HG02678 (cell line): ENCODE measurements around the gene TRIP10.
"Not testable (repeated sequence)": the region's sequence is repeated elsewhere in the genome, so short reads cannot be mapped to it uniquely, and the experiment has no call there.

ENCODE experiments used
- ATAC-seq: cut with Tn5 transposase; IDR thresholded peaks from one replicate; pipeline ENCODE4 v1.9.1; 2021; ENCODE audit warnings: mild to moderate bottlenecking, moderate library complexity; ENCODE audit not compliant: unreplicated experiment

TRIP10 gene

DNA sequence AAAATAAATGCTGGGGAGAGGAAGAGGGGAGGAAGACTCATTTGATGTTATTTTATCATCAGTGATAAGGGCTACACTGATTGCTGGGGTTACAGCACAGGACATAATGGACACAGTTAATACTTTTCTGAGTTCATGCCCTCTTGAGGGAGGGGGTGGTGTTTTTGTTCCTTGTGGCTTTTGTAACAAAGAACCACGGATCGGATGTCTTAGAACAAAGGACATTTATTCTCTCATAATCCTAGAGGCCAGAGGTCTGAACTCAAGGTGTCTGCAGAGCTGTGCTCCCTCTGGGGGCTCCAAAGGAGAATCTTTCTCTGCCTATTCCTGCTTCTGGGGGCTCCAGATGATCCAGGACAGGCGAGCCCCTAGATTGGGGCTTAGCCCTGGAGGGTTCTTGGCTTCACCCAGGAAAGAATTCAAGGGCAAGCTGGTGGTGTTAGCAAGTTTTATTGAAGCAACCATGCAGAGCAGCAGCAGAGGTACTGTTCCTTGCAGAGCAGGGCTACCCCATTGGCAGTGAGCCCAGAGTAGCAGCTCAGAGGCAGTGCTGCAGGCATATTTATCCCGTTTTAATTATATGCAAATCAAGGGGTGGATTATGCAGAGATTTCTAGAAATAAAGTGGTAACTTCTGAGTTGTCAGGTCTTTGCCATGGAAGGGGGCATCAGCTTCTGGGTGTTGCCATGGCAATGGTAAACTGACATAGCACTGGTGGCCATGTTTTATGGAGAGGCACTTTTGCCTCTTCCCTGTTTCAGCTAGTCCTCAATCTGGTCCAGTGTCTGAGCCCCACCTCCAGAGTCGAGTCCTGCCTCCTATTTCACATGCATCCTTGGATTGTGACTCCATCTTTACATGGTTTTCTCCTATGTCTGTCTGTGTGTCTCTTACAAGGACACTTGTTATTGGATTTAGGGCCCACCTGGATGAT is 51.0 kb downstream of the TRIP10 start:
- ATAC-seq, result no peak

DNA sequence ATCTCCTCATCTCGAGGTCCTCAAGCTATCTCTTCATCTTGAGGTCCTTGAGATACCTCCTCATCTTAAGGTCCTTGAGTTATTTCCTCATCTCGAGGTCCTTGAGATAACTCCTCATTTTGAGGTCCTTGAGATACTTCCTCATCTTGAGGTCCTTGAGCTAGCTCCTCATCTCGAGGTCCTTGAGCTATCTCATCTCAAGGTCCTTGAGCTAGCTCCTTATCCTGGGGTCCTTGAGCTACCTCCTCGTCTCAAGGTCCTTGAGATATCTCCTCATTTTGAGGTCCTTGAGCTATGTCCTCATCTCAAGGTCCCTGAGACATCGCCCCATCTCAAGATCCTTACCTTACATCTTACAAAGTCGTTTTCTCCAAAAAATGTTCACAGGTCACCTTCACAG is 51.8 kb downstream of the TRIP10 start:
- no peak for ATAC-seq

DNA sequence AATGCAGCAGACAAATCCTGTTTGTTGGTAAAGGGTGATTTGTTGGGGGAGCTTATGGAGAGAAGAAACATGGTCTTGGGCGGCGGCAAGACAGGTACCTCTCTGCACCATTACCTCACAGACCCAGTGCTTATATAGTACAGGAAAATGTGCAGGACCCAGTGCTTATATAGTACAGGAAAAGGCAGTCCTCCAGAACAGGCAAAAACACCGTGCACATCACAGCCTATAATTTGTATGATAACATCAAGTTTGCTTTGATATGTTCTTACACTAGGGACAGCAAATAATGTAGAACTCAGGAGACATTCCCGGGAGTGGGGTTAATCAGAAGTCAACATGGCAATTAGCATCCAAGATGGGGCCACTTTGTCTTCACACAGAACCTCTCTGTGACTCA is 53.9 kb downstream of the TRIP10 start:
- no peak for ATAC-seq

DNA sequence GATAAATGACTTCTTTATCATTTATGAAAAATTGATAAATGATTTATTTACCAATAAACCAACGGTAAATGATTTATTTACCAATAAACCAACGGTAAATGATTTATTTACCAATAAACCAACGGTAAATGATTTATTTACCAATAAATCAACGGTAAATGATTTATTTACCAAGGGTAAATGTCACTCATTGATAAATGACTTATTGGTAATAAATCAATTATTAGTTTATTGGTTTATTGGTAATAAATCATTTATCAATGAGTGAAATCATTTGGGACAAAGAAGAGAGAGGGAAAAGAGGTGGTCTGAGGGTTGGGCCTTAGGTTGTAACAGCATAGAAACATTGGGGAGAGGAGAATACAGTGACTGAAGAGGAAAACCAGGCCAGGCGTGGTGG is 54.5 kb downstream of the TRIP10 start:
- ATAC-seq, result no peak

DNA sequence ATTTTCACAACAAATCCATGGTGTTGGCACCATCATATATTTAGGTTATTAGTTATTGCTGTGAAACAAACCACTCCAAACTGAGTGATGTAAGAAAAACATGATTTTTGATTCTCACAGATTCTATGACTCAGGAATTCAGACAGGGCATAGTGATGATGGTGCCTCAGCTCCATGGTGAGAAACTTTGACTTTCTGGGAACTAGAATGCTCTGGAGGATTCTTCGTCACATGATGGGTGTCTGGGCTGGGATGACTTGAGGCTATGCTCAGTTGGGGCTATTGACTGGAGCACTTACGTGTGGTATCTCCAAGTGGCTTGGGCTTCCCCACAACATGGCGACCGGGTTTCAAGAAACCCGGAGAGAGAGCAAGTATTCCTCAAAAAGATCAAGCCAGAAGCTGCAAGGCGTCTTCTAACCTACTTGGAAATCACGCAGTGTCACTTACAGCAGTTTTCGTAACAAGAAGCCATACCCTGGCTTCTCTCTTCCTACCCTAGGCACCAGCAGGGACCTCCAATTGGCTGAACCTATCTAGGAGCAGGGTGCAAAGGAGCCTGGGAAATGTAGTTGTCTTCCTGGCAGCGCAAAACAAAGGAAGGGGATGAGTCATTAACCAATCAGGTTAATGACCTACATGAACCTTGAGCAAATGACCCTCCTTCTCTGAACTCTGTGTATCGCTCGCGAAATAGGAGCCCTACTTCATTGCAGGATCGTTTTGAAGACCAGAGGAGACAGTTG is 55.4 kb downstream of the TRIP10 start:
- ATAC-seq, result no peak

DNA sequence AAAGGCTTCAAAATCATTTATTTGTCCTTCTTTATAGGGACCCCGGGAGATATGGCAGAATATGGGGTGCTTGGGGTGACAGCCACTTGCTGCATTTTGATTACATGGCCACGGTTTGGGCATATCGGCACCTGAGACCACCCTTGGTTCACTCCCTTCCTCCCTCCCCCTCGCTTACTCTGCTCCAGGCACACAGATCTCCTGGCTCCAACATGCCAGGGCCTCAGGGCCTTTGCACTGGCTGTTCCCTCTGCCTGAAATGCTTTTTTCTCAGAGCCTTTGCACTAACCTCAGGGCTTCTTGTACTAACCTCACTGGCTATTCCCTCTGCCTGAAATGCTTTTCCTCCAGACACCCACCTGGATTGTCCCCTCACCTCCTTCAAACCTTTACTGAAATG is 56.8 kb downstream of the TRIP10 start:
- no peak for ATAC-seq

DNA sequence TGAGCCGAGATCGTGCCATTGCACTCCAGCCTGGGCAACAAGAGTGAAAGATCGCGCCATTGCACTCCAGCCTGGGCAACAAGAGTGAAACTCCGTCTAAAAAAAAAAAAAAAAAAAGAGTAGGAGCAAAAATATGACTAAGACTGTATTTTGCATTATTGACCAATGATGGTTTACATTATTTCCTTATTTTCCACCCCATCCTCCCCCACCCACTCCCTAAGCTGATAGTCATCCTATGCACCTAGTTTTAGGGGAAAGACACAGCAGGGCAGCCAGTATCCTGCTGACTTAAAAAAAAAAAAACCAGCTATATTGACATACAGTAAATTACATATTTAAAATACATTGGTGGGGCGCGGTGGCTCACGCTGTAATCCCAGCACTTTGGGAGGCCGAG is 58.2 kb downstream of the TRIP10 start:
- ATAC-seq, result no peak

DNA sequence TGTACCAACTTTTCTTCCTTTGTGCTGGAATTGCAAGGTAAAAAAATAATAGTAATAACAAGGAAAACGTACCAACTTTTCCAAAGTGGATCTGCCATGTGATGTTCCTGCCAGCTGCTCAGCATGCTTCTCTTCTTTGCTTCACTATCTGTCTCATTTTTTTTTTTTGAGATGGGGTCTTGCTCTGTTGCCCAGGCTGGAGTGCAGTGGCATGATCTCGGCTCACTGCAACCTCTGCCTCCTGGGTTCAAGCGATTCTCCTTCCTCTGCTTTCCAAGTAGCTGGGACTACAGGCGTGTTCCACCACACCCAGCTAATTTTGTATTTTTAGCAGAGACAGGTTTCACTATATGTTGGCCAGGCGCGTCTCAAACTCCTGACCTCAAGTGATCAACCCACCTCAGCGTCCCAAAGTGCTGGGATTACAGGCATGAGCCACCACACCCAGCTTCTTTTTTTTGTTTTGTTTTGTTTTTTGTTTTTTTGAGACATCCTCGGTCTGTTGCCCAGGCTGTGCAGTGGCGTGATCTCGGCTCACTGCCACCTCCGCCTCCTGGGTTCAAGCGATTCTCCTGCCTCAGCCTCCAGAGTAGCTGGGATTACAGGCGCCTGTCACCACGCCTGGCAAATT is 60.8 kb downstream of the TRIP10 start:
- ATAC-seq, result not testable (repeated sequence)

DNA sequence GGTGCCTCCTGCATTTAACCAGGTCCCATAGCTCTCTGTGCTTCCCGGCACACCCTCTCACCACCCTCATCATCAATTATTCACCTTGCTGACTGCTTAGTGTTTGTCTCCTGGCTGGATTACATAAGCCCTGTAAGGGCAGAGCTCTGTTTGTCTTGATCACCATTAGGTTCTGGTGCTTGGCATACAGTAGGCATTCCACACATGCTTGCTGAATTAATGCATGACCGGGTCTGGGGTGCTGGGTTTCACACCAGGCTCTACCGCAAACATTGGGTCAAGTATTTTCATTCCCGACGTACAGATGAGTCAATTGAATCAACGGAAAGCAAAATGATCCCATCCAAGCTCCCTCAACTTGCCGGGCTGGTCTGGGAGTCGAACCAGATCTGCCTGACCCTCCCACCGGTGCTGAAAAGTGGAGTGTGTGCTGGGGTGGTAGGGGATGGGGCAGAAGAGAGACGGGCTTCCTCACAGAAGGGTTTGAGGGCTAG is 61.6 kb downstream of the TRIP10 start:
- no peak for ATAC-seq
